ENCODE measurements around the gene MMP7. TPM values are rescaled to one million over a fixed set of nuclear protein-coding genes. Genes with fewer than 3 reads are reported as not detected.

Gene MMP7
- total RNA-seq, 1 donor from 2014 or later: not detected

DNA sequence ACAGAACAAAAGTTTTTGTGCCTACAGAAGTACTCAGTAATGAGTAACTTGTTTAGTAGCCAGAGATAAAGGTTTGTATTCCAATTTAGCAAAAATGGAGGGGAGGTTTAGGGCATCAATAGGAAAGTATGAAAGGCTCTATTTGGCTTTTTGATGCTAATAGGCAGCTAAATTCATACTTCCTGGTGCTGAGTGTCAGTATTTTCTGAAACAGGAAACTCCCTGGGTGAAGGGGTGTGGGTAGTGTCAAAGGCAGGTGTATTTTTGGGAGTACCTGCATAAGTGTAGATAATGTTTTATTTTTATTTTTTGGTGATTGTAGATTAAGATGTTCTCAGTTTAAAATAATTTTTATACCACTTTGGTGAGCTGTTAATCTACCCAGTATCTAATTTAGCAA is 29.3 kb upstream of the MMP7 start:
- no peak for DNase-seq (ENCODE audit: low spot score)
- Histone ChIP-seq H3K4me3 (no peak overlapping the region), H3K36me3 (no peaks in the 10 kb centered on the region), H3F3A (ENCODE audit: low read depth) (peaks cover 3% of the 10 kb centered on the region), H4K20me1 (ENCODE audit: low read depth) (no peaks in the 10 kb centered on the region), H3K9ac (no peak overlapping the region), H3K4me1 (peaks cover 8% of the 10 kb centered on the region), H2AFZ (replicated peaks) (no peak overlapping the region), H3K27me3 (no peaks in the 10 kb centered on the region), H3K27ac (no peak overlapping the region), H3K9me3 (ENCODE audit: low read depth) (no peaks in the 10 kb centered on the region), H3K79me2 (ENCODE audit: low read depth) (no peaks in the 10 kb centered on the region), H3K4me2 (no peak overlapping the region)
- Mint-ChIP-seq H3K4me3 (no peak overlapping the region), H3K9me3 (no peaks in the 10 kb centered on the region), H3K36me3 (no peaks in the 10 kb centered on the region), H3K27ac (no peak overlapping the region), H3K4me1 (no peaks in the 10 kb centered on the region), H3K27me3 (ENCODE audit: insufficient read depth, low read depth) (no peaks in the 10 kb centered on the region)
- TF ChIP-seq EZH2phosphoT487 (IDR thresholded peaks at IDR 0.05): no peak
- TF ChIP-seq, protein P1, sequence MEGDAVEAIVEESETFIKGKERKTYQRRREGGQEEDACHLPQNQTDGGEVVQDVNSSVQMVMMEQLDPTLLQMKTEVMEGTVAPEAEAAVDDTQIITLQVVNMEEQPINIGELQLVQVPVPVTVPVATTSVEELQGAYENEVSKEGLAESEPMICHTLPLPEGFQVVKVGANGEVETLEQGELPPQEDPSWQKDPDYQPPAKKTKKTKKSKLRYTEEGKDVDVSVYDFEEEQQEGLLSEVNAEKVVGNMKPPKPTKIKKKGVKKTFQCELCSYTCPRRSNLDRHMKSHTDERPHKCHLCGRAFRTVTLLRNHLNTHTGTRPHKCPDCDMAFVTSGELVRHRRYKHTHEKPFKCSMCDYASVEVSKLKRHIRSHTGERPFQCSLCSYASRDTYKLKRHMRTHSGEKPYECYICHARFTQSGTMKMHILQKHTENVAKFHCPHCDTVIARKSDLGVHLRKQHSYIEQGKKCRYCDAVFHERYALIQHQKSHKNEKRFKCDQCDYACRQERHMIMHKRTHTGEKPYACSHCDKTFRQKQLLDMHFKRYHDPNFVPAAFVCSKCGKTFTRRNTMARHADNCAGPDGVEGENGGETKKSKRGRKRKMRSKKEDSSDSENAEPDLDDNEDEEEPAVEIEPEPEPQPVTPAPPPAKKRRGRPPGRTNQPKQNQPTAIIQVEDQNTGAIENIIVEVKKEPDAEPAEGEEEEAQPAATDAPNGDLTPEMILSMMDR (IDR thresholded peaks at IDR 0.05): no peak
- TF ChIP-seq EZH2 (IDR thresholded peaks at IDR 0.05): no peak

DNA sequence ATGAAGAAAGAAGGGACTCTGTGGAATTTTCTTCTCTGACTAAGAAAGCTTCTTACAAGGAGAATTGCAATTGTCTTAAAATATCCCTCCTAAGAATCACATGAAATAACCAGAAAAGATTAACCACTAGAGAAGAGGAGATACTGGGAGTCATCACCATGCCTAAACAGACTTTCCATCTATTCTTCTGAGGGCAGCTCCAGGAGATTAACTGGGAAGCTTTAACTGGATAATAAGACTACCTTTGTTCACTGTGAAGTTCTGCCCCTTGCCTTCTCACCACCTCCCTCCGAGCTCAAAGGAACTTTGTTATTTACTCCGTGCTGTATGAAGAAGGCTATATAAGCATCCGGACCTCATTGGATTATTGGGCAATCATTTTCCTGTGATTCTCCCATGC is 24.5 kb upstream of the MMP7 start:
- H3K36me3 ChIP-seq: no peaks in the 10 kb centered on the region
- H3K27ac Mint-ChIP-seq: no peak overlapping the region
- H3K9me3 Mint-ChIP-seq: no peaks in the 10 kb centered on the region
- H2AFZ ChIP-seq (replicated peaks): no peak overlapping the region
- no peak overlapping the region for H3K4me3 ChIP-seq
- peak; percentile 5 for DNase-seq (ENCODE audit: low spot score)
- no peaks in the 10 kb centered on the region for H3K27me3 Mint-ChIP-seq (ENCODE audit: insufficient read depth, low read depth)
- H3K9ac ChIP-seq: no peak overlapping the region
- H4K20me1 ChIP-seq (ENCODE audit: low read depth): no peaks in the 10 kb centered on the region
- no peaks in the 10 kb centered on the region for H3K9me3 ChIP-seq (ENCODE audit: low read depth)
- H3K79me2 ChIP-seq (ENCODE audit: low read depth): no peaks in the 10 kb centered on the region
- no peak overlapping the region for H3K27ac ChIP-seq
- H3K4me2 ChIP-seq: no peak overlapping the region
- no peak overlapping the region for H3K4me3 Mint-ChIP-seq
- peaks cover 3% of the 10 kb centered on the region for H3F3A ChIP-seq (ENCODE audit: low read depth)
- H3K27me3 ChIP-seq: no peaks in the 10 kb centered on the region
- H3K4me1 Mint-ChIP-seq: no peaks in the 10 kb centered on the region
- H3K4me1 ChIP-seq: peaks cover 23% of the 10 kb centered on the region
- no peak for TF ChIP-seq EZH2phosphoT487 (IDR thresholded peaks at IDR 0.05)
- TF ChIP-seq EZH2 (IDR thresholded peaks at IDR 0.05): no peak
- TF ChIP-seq, protein P1 (IDR thresholded peaks at IDR 0.05): no peak
- H3K36me3 Mint-ChIP-seq: no peaks in the 10 kb centered on the region

DNA sequence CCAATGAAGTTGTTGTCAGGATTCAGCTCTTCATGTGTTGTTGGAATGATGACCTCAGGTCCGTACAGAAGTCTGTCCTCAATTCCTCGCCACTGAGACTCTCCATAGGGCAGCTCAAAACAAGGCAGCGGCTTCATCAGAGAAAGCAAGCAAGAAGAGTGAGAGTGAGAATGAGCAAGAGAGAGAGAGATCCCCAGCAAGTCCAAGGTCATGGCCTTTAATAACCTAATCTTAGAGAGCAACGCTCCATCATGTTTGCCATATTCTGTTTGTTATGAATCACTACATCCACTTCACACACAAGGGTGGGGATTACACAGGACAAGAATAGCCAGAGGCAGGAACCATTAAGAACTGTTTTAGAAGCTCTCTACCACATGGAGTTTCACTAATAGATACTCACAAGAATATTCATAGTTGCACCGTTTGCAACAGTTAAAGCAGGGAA is 23.3 kb upstream of the MMP7 start:
- no peak for DNase-seq (ENCODE audit: low spot score)
- TF ChIP-seq, protein P1 (IDR thresholded peaks at IDR 0.05): no peak
- TF ChIP-seq EZH2 (IDR thresholded peaks at IDR 0.05): no peak
- TF ChIP-seq EZH2phosphoT487 (IDR thresholded peaks at IDR 0.05): no peak
- Histone ChIP-seq H3K27ac (no peak overlapping the region), H3K27me3 (no peaks in the 10 kb centered on the region), H3K4me2 (no peak overlapping the region), H3F3A (ENCODE audit: low read depth) (peaks cover 3% of the 10 kb centered on the region), H4K20me1 (ENCODE audit: low read depth) (no peaks in the 10 kb centered on the region), H3K4me3 (no peak overlapping the region), H3K4me1 (peaks cover 18% of the 10 kb centered on the region), H3K79me2 (ENCODE audit: low read depth) (no peaks in the 10 kb centered on the region), H3K9me3 (ENCODE audit: low read depth) (no peaks in the 10 kb centered on the region), H3K9ac (no peak overlapping the region), H2AFZ (replicated peaks) (no peak overlapping the region), H3K36me3 (no peaks in the 10 kb centered on the region)
- Mint-ChIP-seq H3K4me1 (no peaks in the 10 kb centered on the region), H3K9me3 (no peaks in the 10 kb centered on the region), H3K27me3 (ENCODE audit: insufficient read depth, low read depth) (no peaks in the 10 kb centered on the region), H3K36me3 (no peaks in the 10 kb centered on the region), H3K27ac (no peak overlapping the region), H3K4me3 (no peak overlapping the region)

Measured in neural progenitor cell (in vitro differentiated cells).